GM10266 (cell line): ENCODE data around the gene ATP9B.

Experiments
- DNase-seq: peaks from one replicate; pipeline ENCODE4 v3.0.0; 2012; ENCODE audit errors: extremely low spot score
- CTCF ChIP-seq: IDR thresholded peaks from 2 replicates; pipeline ENCODE4 v1.5.1; 2012; ENCODE audit warnings: mild to moderate bottlenecking, low read depth; ENCODE audit not compliant: control insufficient read depth, insufficient read depth; ENCODE audit errors: missing control alignments

ATP9B gene

GRCh38 chr18:79361766-79362522, 292.8 kb downstream of the ATP9B start:
- no peak for TF ChIP-seq CTCF
- no peak for DNase-seq

GRCh38 chr18:79365701-79366100, 296.5 kb downstream of the ATP9B start:
- TF ChIP-seq CTCF: no peak
- DNase-seq: no peak

DNA sequence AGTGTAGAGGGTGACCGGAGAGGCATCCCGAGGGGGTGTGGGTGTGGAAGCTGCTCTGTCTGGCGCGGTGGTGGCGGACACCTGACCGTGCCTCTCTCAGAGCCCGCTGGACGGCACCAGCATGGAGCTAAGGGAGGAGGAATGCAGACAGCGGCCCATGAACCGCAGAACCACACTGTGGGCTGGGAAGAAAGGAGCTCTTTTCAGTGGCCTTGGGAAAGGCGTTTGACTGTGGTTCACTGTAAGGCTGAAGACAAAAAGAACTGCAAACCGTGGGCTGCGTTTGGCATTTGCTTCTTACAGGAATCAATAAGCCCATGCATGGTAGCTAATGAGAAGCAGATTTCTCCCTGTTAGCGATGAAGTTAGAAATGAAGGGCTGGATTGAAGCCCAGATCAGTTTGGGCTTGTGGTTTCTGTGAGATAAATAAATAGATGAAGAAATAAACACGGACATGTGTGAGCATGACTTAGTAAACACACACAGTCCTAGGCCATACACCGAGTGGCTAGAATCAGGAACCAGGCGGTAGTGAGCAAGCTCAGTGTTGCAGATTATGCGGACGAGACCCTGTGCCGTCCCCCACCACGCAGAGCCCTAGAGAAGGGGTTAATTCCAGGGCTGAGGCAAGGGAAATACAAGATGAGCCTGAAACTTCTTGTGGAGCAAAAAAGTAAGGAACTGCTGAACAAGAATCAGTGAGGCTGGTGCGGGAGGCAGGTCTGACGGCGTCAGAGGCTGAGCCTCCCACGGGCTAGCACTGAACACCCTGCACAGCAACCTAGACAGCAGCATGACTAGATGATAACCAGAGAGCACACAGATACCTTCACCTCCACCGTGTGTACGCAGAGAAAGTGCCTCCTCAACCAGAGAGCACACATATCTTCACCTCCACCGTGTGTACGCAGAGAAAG, 297.2 kb downstream of the ATP9B start:
- TF ChIP-seq CTCF: no peak
- no peak for DNase-seq

GRCh38 chr18:79367480-79367879, 298.3 kb downstream of the ATP9B start:
- TF ChIP-seq CTCF: no peak
- no peak for DNase-seq

DNA sequence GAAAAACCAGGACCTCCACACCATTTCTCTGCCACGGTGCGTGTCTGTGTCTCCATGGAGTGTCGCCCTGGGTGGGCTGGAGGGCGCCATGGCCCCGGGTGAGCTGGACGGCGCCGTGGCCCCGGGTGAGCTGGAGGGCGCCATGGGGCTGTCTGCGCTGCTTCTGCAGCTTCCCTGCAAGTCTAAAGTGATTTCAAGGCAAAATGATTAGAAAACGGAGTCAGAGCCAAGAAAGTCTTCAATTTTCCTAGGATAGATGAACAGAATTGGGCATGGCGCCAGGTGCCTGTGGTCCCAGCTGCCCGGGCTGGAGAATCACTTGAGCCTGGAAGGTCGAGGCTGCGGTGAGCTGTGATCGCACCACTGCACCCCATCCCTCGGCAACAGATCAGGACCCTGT, 298.8 kb downstream of the ATP9B start:
- TF ChIP-seq CTCF: no peak
- DNase-seq: no peak

DNA sequence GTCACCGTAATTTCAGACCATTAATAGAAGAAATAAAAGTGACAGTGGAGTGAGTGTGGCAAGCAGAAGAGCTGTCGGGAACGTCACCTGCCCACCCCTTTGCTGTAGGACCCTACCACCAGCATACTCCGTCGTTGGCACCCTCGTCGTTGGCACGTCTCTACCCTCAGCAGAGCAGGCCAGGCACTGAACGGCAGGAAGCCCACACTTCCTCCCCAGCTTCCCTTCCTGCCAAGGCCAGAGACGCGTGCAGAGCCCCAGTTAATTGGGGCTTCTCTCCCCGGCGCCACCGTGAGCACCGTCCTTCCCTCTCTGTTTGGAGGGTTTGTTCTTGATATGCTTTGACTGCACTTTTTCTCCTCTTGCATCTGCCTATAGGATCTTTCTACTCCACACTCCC, 299.5 kb downstream of the ATP9B start:
- no peak for TF ChIP-seq CTCF
- DNase-seq: no peak
